Ramos (cell line): Measurements from ENCODE around the gene SNAP29.
"Not testable (repeated sequence)": the region's sequence is repeated elsewhere in the genome, so short reads cannot be mapped to it uniquely, and the experiment has no call there.

ENCODE experiments used
- in situ Hi-C: fragments of 300-500 bp; cut with MboI; formaldehyde crosslinking; loops from one replicate; pipeline ENCODE4 v1.14.3; 2022; ENCODE audit warnings: low sequenced_read_pairs; ENCODE audit not compliant: unreplicated experiment

SNAP29 gene

GRCh38 chr22:20890975-20891374, 32.2 kb downstream of the SNAP29 start:
- in situ Hi-C loops: no loop called here

DNA sequence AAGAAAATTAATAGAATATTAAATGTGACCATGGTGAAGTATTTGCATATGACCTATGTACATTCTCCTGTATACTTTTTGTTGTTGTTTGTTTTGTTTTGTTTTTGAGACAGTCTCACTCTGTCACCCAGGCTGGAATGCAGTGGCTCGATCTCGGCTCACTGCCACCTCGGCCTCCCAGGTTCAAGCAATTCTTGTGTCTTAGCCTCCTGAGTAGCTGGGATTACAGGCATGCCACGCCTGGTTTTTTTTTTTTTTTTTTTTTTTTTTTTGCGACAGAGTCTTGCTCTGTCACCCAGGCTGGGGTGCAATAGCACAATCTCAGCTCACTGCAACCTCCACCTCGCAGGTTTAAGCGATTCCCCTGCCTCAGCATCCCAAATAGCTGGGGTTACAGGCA, 38.9 kb downstream of the SNAP29 start:
- in situ Hi-C loops: not testable (repeated sequence)

DNA sequence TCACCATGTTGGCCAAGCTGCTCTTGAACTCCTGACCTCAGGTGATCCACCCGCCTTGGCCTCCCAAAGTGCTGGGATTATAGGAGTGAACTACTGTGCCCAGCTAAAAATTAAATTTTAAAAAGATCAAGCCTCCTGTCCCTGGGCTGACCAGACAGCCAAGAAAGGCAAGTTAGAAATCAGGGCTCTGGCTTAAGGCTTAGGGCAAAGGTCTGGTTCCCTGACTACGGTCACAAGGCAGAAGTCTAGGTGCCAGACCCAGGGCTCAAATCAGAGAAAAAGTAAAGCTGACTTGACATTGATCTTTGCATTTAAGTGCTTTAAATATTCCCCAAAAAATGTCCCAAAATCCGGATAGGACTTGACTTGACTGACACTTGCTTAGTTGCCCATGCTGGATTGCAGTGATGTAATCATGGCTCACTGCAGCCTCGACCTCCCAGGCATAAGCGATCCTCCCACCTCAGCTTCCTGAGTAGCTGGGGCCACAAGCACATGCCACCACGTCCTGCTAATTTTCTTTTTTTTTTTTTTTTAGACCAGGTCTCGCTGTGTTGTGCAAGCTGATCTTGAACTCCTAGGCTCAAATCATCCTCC, 41.1 kb downstream of the SNAP29 start:
- in situ Hi-C loops: no loop called here

- in situ Hi-C loops: not testable (repeated sequence)
Measured at GRCh38 chr22:20901093-20902033, 42.6 kb downstream of the SNAP29 start.

- in situ Hi-C loops: no loop called here
Measured at GRCh38 chr22:20903093-20903492, 44.3 kb downstream of the SNAP29 start.

DNA sequence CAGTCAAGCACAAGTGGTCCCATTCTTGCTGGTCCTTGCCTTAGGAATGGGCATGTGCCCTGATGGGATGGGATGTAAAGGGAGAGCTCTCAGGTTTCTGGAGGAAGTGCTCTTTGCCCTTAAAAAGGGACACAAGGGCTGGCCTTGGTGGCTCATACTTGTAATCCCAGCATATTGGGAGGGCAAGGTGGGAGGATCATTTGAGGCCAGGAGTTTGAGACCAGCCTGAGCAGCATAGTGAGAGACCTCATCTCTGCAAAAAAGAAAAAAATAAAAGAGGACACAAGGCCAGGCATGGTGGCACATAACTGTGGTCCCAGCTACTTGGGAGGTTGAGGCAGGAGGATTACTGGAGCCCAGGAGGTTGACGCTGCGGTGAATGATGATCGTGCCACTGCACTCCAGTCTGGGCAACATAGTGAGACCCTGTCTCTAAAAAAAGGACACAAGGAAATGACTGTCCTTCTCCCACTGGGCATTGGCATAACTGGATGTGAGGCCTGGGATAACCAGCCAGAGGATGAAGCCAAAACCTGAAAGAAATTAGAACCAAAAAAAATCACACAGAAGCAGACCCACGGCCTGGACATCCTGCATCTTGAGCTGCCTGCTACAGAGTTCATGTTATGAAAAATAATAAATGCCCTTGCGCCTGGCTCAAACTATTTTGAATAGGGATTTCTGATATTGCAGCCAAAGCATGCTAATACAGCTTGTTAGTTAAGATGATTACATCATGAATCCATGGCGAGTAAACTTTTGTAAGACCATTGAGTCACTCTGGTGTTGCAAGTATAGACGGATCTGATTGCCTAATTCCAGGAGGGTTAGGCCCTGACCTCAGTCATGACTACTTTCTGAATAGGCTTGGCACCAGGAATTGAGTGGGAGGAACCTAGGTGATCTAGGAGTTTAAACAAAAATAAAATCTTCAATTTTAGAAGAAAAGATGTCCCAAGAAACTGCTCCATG, 45.5 kb downstream of the SNAP29 start:
- in situ Hi-C loops: no loop called here

DNA sequence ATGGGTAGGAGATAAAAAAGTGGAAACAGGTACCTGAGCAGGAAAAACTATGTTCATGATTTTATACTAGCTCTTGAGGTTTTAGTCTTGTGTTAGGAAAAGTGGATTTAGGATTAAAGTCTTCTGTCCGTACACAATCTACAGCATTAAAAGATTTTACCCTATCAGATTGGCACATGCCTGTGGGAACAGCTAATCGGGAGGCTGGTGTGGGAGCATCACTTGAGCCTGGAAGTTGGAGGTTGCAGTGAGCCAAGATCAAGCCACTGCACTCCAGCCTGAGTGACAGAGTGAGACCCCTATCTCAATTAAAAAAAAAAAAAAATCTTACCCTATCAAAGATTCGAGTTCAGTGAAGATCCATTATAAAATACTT, 46.2 kb downstream of the SNAP29 start:
- in situ Hi-C loops: no loop called here

GRCh38 chr22:20905415-20906386, 46.9 kb downstream of the SNAP29 start:
- in situ Hi-C loops: no loop called here

GRCh38 chr22:20906387-20906767, 47.6 kb downstream of the SNAP29 start:
- in situ Hi-C loops: no loop called here

DNA sequence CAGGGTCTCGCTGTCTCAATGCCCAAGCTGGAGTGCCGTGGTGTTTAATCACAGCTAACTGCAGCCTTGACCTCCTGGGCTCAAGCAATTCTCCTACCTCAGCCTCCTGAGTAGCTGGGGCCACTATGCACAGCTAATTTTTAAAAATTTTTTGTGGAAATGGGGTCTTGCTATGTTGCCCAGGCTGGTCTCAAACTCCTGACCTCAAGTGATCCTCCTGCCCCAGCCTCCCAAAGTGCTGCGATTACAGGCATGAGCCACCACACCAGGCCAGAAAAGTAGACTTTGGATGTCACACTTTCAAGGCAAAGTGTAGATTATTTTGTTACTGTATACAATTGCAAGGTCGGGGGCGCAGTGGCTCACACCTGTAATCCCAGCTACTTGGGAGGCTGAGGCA, 49.9 kb downstream of the SNAP29 start:
- in situ Hi-C loops: not testable (repeated sequence)

DNA sequence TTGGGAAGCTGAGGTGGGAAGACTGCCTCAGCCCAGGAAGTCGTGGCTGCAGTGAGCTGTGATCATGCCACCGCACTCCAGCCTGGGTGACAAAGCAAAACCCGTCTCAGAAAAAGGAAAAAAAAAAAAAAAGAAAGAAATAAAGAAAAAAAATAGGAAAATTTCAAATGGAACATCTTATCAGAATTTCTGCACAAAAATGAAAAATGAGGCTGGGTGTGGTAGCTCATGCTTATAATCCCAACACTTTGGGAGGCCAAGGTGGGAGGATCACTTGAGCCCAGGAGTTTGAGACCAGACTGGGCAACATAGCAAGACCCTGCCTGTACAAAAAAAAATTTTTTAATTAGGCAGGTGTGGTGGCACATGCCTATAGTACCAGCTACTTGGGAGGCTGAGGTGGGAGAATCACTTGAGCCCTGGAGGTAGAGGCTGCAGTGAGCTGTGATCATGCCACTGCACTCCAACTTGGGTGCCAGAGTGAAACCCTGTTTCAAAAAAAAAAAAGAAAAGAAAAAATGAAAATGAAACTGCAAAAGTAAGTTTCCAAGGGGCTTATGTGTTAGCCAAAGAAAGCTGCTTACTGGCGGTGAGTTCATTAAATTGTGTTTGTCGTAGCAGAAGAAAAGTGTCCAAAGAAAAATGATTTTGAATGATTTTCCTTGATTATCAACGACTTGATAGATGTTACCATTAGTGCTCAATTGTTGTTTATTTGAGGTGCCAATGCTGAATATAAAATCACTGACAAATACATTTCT, 50.9 kb downstream of the SNAP29 start:
- in situ Hi-C loops: no loop called here

DNA sequence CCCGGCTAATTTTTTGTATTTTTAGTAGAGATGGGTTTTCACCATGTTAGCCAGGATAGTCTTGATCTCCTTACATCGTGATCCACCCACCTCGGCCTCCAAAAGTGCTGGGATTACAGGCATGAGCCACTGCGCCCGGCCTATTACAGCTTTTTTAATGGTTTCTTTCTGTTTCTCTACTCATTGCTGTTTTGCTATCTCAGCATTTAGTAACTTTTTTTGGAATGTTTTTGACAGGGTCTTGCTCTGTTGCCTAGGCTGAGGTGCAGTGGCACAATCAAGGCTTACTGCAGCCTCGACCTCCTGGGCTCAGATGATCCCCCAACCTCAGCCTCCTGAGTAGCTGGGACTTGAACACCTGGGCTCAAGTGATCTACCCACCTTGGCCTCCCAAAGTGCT, 53.7 kb downstream of the SNAP29 start:
- in situ Hi-C loops: no loop called here

DNA sequence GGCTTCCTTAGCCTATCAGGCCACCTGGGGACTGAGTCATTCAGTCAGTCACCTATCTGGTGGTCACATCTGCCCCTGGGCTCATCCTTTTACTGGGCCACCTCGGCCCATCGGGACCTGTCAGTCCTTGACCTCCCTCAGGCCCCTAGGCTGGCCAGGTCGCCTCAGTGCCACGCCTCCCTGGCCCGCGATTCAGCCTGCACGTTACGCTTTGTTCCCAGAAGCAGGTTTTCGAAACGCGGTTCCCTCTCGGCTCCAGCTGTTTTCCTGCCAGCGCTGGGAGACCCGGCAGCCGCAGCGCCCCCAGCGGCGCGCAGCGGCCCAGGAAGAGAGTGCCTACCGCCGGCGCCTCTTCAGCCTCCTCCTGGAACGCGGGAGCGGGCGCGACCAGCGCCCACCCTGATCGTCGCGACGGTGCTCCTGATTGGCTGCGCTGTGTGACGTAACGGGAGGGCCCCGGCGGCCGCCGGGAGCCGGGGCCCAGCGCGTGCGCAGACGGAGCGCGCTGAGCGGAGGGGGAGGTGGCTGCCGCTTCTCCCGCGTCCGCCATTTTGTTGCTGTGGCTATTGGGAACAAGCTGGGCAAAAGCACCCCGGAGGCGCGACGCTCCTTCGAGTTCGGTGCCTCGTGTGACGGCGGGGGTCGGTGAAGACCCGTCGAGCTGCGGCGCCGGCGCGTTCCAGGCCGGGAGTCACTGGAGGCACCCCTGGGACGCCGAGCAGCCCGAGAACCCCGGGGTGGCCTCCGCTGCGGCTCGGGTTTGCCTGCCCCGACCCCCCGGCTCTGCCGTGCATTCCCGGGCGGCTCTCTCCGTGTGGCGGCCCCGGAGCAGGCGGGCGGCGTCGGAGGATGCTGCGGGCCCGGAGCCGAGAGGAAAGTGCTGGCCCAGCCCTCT, 58.4 kb downstream of the SNAP29 start, which contains the start of gene CRKL:
Gene CRKL (plus strand): TSS at position 492 of the 895 bp plus-strand sequence. CDS start 528 bp downstream, outside the sequence.
- in situ Hi-C loops: no loop called here

DNA sequence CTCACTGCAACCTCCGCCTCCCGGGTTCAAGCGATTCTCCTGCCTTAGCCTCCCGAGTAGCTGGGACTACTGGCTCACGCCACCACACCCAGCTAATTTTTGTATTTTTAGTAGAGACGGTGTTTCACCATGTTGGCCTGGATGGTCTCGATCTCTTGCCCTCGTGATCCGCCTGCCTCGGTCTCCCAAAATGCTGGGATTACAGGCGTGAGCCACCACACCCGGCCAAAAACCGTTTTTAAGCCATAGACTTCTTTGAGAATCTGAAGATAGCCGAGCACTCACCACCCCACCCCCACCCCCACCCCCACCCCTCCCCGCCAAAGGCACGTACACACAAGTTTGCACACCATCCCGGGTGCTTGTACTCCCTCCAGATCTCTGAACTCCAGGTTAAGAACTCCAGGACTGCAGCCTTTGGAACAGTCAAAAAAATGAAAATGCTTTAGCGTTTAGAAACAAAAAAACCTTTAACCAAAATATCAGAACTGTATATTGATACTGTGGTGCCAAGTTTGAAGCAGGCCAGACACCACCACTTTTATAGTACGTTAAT, 59.9 kb downstream of the SNAP29 start:
- in situ Hi-C loops: no loop called here

GRCh38 chr22:20919718-20920117, 60.9 kb downstream of the SNAP29 start:
- in situ Hi-C loops: no loop called here

- in situ Hi-C loops: no loop called here
Measured at GRCh38 chr22:20920881-20921203, 62.0 kb downstream of the SNAP29 start.

GRCh38 chr22:20922141-20922751, 63.4 kb downstream of the SNAP29 start:
- in situ Hi-C loops: no loop called here
